Stimulated activated CD8-positive, alpha-beta memory T cell treated with anti-CD3 and anti-CD28 coated beads, Interleukin-15, amount 100 ng/mL, for 48 hours (primary cell): ENCODE measurements around the gene EIF3CL.
"Not testable (repeated sequence)": the region's sequence is repeated elsewhere in the genome, so short reads cannot be mapped to it uniquely, and the experiment has no call there.

Experiments used
- DNase-seq, 2 donors: peaks; one replicate each; pipeline ENCODE4 v3.0.0-alpha.2; 2020; ENCODE audit warnings: low read depth in 2 of 2

The EIF3CL gene, protein sequence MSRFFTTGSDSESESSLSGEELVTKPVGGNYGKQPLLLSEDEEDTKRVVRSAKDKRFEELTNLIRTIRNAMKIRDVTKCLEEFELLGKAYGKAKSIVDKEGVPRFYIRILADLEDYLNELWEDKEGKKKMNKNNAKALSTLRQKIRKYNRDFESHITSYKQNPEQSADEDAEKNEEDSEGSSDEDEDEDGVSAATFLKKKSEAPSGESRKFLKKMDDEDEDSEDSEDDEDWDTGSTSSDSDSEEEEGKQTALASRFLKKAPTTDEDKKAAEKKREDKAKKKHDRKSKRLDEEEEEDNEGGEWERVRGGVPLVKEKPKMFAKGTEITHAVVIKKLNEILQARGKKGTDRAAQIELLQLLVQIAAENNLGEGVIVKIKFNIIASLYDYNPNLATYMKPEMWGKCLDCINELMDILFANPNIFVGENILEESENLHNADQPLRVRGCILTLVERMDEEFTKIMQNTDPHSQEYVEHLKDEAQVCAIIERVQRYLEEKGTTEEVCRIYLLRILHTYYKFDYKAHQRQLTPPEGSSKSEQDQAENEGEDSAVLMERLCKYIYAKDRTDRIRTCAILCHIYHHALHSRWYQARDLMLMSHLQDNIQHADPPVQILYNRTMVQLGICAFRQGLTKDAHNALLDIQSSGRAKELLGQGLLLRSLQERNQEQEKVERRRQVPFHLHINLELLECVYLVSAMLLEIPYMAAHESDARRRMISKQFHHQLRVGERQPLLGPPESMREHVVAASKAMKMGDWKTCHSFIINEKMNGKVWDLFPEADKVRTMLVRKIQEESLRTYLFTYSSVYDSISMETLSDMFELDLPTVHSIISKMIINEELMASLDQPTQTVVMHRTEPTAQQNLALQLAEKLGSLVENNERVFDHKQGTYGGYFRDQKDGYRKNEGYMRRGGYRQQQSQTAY

DNA sequence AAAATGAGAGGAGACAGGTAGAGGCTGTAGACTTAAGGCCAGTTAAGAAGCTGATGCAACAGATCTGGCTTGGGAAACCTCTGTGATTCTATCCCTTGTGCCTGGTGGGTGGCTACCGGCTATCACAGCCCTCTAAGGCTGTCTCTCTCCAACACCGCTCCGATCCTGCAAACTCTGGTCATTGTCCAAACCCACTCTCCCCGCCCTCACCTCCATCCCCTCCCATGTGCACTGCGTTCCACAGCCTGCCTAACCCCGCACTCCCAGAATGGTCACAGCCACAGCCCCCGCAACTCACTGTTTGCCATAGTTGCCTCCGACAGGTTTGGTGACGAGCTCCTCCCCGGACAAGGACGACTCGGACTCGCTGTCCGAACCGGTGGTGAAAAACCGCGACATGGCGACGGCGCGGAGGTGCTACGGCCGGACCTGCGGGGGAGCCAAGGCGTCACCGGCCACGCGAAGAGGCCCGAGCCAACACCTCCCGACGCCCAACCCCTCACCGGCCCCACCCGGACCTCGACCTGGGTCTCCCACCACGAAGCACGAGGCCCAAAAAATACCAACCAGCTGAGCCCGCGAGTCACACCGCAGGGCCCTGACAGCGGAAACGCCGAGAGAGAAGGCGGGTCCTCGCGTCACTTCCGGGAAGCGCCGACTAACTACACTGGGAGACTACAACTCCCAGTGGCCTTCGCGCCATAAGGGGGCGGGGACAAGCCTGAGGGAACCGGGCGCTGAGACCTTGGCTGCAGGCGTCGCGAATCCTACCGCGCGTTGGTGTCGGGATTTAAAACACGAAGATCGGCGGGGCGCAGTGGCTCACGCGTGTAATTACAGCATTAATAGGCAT, at the start of gene EIF3CL:
Gene EIF3CL (minus strand): TSS at position 622 of the 853 bp plus-strand sequence. CDS start 223 bp downstream, at position 399.
- not testable (repeated sequence) for DNase-seq

DNA sequence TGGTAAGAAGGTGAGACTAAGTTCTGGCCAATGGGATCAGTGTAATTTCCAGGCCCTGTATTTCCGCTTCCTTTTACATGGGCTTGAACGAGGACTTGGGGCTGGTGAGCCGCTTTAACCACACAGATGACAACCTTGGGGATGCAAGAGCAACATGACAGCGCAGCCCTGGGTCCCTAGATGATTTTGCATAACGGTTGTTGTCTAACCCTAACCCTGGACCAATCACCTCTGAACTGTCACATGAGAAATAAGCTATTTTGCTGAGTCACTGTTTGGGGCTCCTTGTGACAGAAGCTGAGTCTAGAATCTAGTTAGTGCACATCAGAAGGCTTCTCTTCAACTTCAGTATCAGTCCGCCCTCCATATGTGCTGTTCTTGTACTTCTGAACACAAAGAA, 43.4 kb upstream of the EIF3CL start:
- not testable (repeated sequence) for DNase-seq

DNA sequence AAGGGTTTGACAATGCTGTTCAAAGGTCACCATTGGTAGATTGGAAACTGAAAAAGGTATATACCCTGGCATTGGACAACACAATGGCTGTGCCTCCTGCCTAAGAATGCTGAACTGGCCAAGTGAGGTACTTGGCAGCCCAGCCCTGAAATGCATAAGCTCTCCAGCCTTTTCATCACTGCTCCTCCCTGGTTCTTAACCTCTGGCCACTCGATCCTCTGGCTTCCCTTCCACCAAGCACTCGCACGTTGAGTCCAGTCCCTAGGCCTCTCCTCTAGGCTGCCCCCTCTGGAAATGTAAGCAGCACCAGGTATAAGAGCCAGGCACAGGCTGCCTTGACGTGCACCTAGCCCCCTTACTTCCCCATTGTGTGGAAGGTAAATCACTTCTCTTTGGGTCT, 42.7 kb upstream of the EIF3CL start:
- not testable (repeated sequence) for DNase-seq

DNA sequence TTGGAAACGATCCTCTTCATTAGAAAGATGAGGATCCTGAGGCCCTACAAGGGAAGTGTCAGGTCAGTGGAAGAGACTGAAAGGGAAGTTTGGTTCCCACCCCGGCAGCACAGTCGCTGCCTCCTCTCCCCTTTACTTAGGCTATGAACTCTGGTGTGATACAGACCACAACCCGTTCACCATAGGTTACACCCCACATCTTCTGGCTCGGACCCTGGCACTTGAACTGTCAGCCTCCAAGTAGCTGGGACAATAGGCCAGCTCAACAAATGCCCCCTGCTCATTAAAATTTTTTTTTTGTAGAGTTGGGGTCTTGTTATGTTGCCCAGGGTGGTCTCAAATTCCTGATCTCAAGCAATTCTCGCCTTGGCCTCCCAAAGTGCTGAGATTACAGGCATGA, 40.3 kb upstream of the EIF3CL start:
- not testable (repeated sequence) for DNase-seq

DNA sequence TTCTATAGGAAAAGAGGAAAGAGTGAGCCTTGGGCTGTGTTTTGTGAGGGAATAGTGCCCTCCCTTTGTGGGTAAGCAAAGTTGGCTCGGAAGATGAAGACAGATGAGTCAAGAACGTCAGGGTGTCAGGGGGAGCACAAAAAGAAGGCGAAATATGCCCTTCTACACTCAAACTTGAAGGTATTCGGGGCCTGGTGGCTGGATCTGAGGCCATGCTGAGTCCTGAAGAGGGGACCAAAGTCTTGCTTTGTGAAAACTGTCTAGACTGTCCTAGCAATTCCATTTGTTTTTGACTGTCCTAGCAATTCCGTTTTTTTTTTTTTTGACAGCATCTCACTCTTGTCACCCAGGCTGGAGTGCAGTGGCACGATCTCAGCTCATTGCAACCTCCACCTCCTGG, 35.3 kb upstream of the EIF3CL start:
- DNase-seq, result not testable (repeated sequence)

DNA sequence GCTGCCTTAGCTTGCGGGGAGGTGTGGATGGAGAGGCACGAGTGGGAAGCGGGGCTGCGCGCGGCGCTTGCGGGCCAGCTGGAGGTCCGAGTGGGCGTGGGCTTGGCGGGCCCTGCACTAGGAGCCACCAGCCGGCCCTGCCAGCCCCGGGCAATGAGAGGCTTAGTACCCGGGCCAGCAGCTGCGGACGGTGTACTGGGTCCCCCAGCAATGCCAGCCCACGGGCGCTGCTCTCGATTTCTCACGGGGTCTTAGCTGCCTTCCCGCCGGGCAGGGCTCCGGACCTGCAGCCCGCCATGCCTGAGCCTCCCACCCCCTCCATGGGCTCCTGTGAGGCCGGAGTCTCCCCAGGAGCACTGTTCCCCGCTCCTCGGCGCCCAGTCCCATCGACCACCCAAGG, 31.7 kb upstream of the EIF3CL start:
- DNase-seq, result not testable (repeated sequence)

DNA sequence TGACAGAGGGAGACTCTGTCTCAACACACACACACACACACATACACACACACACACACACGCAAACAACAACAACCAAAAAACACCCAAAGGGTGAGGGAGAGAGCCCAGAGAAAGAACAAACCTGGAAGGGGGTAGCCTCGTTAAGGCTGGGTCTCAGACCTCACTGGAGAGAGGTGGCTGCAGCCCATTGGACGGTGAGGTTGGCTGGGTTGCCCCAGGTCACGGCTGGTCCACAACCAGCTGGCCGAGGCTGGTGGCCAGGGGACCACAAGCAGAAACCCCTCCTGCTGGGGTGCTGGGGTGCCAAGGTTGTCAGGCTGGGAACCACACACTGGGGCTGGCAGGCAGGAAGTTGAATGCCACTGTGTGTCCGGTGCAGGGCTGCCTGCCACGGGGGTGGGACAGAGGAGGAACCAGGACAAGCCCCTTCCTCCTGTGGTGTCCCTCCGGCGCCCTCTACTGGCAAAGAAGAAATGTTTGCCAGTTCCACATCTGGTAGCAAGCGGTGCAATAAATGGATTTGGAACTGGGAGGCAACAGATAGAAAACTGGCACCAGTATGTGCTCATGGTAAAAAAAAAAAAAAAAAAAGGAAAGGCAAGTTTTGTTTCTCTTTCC, 22.5 kb upstream of the EIF3CL start:
- DNase-seq, result not testable (repeated sequence)

DNA sequence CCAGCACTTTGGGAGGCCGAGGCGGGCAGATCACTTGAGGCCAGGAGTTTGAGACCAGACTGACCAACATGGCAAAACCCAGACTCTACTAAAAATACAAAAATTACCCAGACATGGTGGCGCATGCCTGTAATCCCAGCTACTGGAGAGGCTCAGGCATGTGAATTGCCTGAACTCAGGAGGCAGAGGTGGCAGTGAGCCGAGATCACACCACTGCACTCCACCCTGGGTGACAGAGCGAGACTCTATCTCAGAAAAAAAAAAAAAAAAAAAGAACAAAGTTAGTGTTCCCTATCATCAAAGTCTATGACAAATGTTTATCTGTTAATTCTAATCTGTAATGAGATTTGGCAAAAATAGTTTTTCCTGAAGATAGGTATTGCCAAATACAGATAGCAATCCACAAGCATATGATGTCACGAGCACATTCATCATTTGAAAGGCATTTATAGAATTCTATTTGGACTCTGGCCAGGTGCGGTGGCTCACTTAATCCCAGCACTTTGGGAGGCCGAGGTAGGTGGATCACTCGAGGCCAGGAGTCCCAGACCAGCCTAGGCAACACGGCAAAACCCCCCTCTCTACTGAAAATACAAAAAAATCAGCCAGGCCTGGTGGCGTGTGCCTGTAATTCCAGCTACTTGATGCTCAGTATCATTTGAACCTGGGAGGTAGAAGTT, 17.6 kb upstream of the EIF3CL start:
- DNase-seq, result not testable (repeated sequence)

DNA sequence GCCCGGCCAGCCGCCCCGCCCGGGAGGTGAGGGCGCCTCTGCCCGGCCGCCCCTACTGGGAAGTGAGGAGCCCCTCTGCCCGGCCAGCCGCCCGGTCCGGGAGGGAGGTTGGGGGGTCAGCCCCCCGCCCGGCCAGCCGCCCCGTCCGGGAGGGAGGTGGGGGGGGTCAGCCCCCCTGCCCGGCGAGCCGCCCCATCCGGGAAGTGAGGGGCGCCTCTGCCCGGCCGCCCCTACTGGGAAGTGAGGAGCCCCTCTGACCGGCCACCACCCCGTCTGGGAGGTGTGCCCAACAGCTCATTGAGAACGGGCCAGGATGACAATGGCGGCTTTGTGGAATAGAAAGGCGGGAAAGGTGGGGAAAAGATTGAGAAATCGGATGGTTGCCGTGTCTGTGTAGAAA, 13.4 kb upstream of the EIF3CL start:
- DNase-seq, result not testable (repeated sequence)

DNA sequence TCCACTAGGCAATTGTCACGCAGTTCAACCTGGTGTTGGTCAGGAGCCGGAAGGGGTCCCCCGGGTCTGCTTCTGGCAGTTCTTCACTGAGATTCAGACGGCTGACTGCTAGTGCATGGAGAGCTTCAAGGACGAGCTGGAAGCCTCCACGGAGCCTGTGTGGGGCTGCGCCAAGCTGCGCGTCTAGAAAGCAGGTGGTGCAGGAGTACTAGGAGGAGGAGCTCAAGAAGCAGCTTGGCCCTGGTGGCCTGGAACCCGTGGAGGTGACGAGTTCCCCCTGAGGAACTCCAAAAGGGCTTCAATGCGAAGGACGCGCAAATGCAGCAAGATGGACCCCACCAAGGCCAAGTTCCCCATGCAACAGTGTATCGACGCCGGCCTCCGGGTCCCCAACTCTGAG, 10.9 kb upstream of the EIF3CL start:
- DNase-seq, result not testable (repeated sequence)

DNA sequence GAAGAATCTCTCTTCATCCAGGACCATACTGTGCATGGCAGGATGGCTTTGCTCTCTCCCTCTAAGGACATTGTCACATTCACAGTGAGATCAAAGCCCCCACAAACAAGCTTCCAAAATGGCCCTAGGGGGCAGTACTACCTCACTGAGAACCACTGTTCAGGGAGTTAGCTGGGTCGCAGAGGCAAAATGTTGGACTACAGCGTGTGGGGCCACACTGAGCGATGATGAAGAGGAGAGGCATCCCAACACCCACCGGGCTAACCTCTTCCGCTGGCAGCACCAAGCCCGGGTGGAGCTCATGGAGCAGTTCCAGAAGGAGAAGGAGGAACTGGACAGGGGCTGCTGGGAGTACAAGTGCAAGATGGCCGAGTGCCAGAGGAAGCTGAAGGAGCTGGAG, 9.9 kb upstream of the EIF3CL start:
- DNase-seq, result not testable (repeated sequence)

DNA sequence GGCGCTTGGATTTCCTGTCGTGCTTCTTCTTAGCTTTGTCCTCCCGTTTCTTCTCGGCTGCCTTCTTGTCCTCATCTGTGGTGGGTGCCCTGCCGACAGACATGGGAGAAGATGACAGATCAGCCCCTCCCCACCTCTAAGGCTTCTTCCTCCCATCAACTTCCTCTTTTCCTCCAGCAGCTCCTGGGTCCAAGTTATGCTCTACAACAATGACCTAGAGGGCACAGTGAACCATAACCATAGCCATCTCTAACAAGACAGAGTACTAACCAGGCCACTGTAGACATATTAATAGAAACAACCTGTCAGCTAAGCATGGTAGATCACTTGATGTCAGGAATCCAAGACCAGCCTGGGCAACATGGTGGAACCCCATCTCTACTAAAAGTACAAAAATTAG, 11.6 kb downstream of the EIF3CL start:
- not testable (repeated sequence) for DNase-seq

DNA sequence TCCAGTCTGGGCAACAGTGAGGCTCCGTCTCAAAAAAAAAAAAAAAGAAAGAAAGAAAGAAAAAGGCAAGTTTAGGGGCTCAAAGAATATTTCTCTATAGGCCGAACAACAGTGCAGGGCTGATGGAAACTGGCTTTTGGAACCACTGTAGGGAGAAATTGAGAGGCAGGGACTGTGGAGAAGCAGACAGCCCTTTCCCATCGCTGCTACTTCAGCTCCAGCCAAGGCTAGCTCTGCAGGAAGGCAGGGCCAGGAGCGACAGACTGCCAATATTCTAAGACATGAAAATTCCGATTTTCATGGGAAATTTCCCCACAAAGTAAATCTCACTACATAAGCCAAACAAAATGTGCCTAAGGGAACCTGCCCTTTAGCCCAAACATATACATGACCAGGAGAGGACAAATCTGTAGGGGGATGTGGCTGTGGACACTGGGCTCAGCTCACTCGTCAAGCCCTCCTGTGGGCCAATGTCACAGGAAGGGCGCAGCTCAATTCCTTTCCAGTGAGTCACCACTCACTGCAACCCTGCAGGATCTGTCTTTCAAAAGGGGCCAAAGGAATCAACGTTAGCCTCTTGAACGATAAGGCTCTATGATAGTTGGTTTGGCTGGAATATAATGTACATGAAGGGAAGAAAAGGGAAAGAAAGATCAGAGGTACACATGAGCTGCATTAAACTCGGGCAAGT, 21.3 kb downstream of the EIF3CL start:
- DNase-seq, result not testable (repeated sequence)

DNA sequence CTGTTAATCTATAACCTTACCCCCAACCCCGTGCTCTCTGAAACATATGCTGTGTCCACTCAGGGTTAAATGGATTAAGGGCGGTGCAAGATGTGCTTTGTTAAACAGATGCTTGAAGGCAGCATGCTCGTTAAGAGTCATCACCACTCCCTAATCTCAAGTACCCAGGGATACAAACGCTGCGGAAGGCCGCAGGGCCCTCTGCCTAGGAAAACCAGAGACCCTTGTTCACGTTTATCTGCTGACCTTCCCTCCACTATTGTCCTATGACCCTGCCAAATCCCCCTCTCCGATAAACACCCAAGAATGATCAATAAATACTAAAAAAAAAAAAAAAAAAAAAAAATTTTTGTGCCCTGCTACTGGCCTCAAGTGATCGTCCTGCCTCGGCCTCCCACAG, 25.8 kb downstream of the EIF3CL start:
- not testable (repeated sequence) for DNase-seq

DNA sequence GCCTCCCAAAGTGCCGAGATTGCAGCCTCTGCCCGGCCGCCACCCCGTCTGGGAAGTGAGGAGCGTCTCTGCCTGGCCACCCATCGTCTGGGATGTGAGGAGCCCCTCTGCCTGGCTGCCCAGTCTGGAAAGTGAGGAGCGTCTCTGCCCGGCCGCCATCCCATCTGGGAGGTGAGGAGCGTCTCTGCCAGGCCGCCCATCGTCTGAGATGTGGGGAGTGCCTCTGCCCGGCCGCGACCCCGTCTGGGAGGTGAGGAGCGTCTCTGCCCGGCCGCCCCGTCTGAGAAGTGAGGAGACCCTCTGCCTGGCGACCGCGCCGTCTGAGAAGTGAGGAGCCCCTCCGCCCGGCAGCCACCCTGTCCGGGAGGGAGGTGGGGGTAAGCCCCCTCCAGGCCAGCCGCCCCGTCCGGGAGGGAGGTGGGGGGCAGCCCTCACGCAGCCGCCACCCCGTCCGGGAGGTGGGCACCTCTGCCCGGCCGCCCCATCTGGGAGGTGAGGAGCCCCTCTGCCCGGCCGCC, 26.5 kb downstream of the EIF3CL start:
- not testable (repeated sequence) for DNase-seq

DNA sequence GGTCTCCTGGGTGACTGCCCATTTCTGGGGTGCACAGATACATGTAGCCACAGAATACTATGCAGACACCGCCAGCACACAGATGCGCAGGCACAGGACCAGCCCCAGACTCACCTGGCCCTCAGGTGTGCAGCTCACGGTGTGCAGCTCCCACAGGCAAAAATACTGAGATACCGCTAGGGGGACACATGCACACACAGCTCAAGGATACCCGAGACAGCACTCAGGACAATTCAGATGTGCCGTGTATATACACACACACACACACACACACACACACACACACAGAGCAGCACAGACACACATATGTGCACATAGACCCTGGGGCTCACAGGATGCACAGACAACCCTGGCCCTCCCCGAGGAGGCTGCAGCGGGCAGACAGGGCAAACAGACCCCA, 28.5 kb downstream of the EIF3CL start:
- DNase-seq, result not testable (repeated sequence)

DNA sequence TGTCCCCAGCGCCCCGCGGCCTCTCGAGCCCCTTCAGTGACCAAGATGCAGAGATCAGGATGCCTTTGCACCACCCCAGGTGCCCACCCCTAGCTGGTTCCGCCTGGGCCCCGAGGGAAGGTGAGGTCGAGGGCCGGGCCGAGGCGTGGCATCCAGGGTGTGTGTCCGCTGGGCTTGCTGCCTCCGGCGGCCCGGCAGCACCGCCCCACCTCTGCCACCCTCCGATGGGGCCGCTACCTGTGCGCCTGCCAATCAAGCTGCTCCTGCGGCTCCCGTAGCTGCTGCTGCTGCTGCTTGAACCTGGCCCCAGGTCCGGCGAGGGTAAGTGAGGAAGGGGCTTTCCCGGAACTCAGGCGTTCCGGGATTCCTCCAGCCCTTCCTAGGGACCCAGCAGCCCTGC, 29.4 kb downstream of the EIF3CL start:
- DNase-seq, result not testable (repeated sequence)

DNA sequence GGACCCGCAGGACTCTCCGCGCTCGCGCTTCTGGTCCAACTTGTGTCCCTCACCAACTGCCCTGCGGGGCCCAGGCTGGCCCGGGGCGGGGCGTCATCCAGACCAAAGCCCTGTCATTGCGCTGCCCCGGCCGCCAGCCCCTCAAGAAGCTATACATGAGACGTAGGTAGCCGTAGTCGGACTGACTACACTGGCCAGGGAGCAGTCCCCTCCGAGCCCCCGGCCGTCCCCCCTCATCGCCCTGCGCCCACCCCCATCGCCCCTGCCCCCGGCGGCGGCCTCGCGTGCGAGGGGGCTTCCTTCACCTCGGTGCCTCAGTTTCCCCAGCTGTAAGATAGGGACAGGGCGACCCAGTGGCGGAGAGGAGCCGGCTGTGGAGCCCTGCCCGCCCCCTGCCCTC, 35.7 kb downstream of the EIF3CL start:
- DNase-seq, result not testable (repeated sequence)
